TTC549 (cell line): ENCODE measurements around the gene DNASE1L3.

Source experiments
- FAIRE-seq: peaks from 2 replicates; lab custom pipeline; 2012; peaks lifted over from hg19 to GRCh38; lab: Jason Lieb, UNC

DNASE1L3 gene

GRCh38 chr3:58157700-58158099, 53.1 kb downstream of the DNASE1L3 start:
- FAIRE-seq: no peak

GRCh38 chr3:58155838-58156237, 54.9 kb downstream of the DNASE1L3 start:
- FAIRE-seq: no peak

- no peak for FAIRE-seq
Observed at GRCh38 chr3:58154626-58155449, 55.9 kb downstream of the DNASE1L3 start.

GRCh38 chr3:58153371-58153770, 57.4 kb downstream of the DNASE1L3 start:
- no peak for FAIRE-seq

- FAIRE-seq: no peak
Observed at GRCh38 chr3:58152225-58153015, 58.4 kb downstream of the DNASE1L3 start.

- FAIRE-seq: no peak
Observed at GRCh38 chr3:58151637-58152036, 59.1 kb downstream of the DNASE1L3 start.

- no peak for FAIRE-seq
Observed at GRCh38 chr3:58150810-58151199, 60.0 kb downstream of the DNASE1L3 start.

- FAIRE-seq: no peak
Observed at GRCh38 chr3:58150130-58150809, 60.5 kb downstream of the DNASE1L3 start.

- FAIRE-seq: no peak
Observed at GRCh38 chr3:58148049-58148448, 62.7 kb downstream of the DNASE1L3 start.

- no peak for FAIRE-seq
Observed at GRCh38 chr3:58144478-58145325, 66.1 kb downstream of the DNASE1L3 start.

GRCh38 chr3:58143417-58144055, 67.2 kb downstream of the DNASE1L3 start:
- no peak for FAIRE-seq
